NT2/D1 (cell line): ENCODE measurements around the gene GRHPR.

ENCODE experiments used
- SUZ12 ChIP-seq: IDR thresholded peaks from 2 replicates; pipeline ENCODE4 v1.6.1; 2011; ENCODE audit not compliant: insufficient read length, insufficient read depth; ENCODE audit errors: extremely low read depth
- YY1 ChIP-seq: IDR thresholded peaks from 2 replicates; pipeline ENCODE4 v1.6.1; 2011; ENCODE audit not compliant: insufficient read length, insufficient read depth
- ZNF274 ChIP-seq: IDR thresholded peaks from 2 replicates; pipeline ENCODE4 v1.6.1; 2011; ENCODE audit warnings: mild to moderate bottlenecking, low read depth, low read length

GRCh38 chr9:37424204-37424685 lies 1.7 kb downstream of the GRHPR start:
- TF ChIP-seq ZNF274 (no peak), YY1 (no peak), SUZ12 (no peak)
